Endothelial cell of umbilical vein (primary cell): ENCODE results near the gene SHROOM2. TPM values are rescaled to one million over a fixed set of nuclear protein-coding genes. Genes with fewer than 3 reads are reported as not detected.

ENCODE experiments used
- BruUV-seq: library from RNA; stranded (reverse); fragments of 400-500 nt; replicated peaks from 2 replicates; lab custom pipeline; 2021; lab: Mats Ljungman, UMichigan
- CTCF ChIA-PET: fragments of 300-600, 350-600 bp; sonication (Branson Sonifier 250); formaldehyde crosslinking; loops from one replicate; lab custom pipeline; 2021; ENCODE audit warnings: antibody characterized with exemption, inconsistent platforms; lab: Charles Lee
- POLR2A ChIA-PET: fragments of 300-600, 350-600 bp; sonication (Branson Sonifier 250); formaldehyde crosslinking; loops from one replicate; lab custom pipeline; 2021; ENCODE audit warnings: antibody characterized with exemption, inconsistent platforms; lab: Charles Lee
- DNase-seq: peaks from one replicate; pipeline ENCODE4 v3.0.0-alpha.2; 2011; ENCODE audit warnings: low read depth, low spot score
- FAIRE-seq: peaks from 2 replicates; lab custom pipeline; 2011; peaks lifted over from hg19 to GRCh38; lab: Jason Lieb, UNC
- H2AFZ ChIP-seq: 2 replicates; pipeline ENCODE4 v1.6.0; 2012; ENCODE audit warnings: low read depth, low read length, control low read depth, inconsistent platforms
- H3K27ac ChIP-seq: 2 replicates; pipeline ENCODE4 v1.5.1; 2011; ENCODE audit warnings: low read depth, mild to moderate bottlenecking, control low read depth, low read length, moderate library complexity; ENCODE audit not compliant: insufficient read depth
- H3K27me3 ChIP-seq, 2 experiments: 2 replicates each; pipeline versions ENCODE4 v1.6.0 to v1.6.1; 2011; ENCODE audit warnings: low read length in 2 of 2, mixed read lengths in 1 of 2; ENCODE audit not compliant: control insufficient read depth in 2 of 2, insufficient read depth in 2 of 2
- H3K36me3 ChIP-seq, 2 experiments: 2 replicates in 1 of 2; 3 replicates in 1 of 2; pipeline ENCODE4 v1.5.1; 2011; ENCODE audit warnings: low read length in 2 of 2, mild to moderate bottlenecking in 1 of 2, moderate library complexity in 1 of 2; ENCODE audit not compliant: control insufficient read depth in 2 of 2, insufficient read depth in 2 of 2; ENCODE audit errors: extremely low read depth in 1 of 2
- H3K4me1 ChIP-seq: 3 replicates; pipeline ENCODE4 v1.5.1; 2011; ENCODE audit warnings: mild to moderate bottlenecking, low read length; ENCODE audit not compliant: control insufficient read depth, insufficient read depth; ENCODE audit errors: extremely low read depth
- H3K4me2 ChIP-seq: 2 replicates; pipeline ENCODE4 v1.6.1; 2011; ENCODE audit warnings: low read length, control low read depth, mixed read lengths; ENCODE audit not compliant: insufficient read depth
- H3K4me3 ChIP-seq, 3 experiments: fragments of 200-600 bp in 1 of 3; sonication (generic), shearing (Covaris generic) in 1 of 3; replicated peaks in 1 of 3; 2 replicates each; pipeline ENCODE4 v1.5.1; 2011 to 2016; ENCODE audit warnings: control low read depth in 3 of 3, low read length in 3 of 3, mild to moderate bottlenecking in 2 of 3, inconsistent platforms in 1 of 3, low read depth in 1 of 3, moderate library complexity in 1 of 3; ENCODE audit not compliant: insufficient read depth in 1 of 3
- H3K79me2 ChIP-seq: 2 replicates; pipeline ENCODE4 v1.6.0; 2012; ENCODE audit warnings: low read length, inconsistent platforms; ENCODE audit not compliant: control insufficient read depth, insufficient read depth
- H3K9ac ChIP-seq: replicated peaks from 2 replicates; pipeline ENCODE3; 2011; ENCODE audit warnings: low read length, control low read depth; ENCODE audit not compliant: insufficient read depth; ENCODE audit errors: extremely low read depth
- H3K9me1 ChIP-seq: replicated peaks from 3 replicates; pipeline ENCODE4 v1.6.0; 2011; ENCODE audit warnings: mild to moderate bottlenecking, low read length; ENCODE audit not compliant: control insufficient read depth, insufficient read depth; ENCODE audit errors: extremely low read depth
- H3K9me3 ChIP-seq: replicated peaks from 2 replicates; pipeline ENCODE4 v1.5.1; 2012; ENCODE audit warnings: low read length, inconsistent platforms; ENCODE audit not compliant: control insufficient read depth, insufficient read depth
- H4K20me1 ChIP-seq: replicated peaks from 2 replicates; pipeline ENCODE3; 2011; ENCODE audit warnings: mild to moderate bottlenecking, low read length; ENCODE audit not compliant: control insufficient read depth, insufficient read depth; ENCODE audit errors: extremely low read depth
- CTCF ChIP-seq, 2 donors: IDR thresholded peaks; 1 replicate in 1 of 2; 2 replicates in 1 of 2; pipeline ENCODE4 v1.5.1; 2011; ENCODE audit warnings: low read length in 2 of 2, mild to moderate bottlenecking in 2 of 2, moderate library complexity in 2 of 2, control low read depth in 1 of 2, inconsistent platforms in 1 of 2, low read depth in 1 of 2; ENCODE audit not compliant: insufficient read depth in 1 of 2; ENCODE audit errors: extremely low read depth in 1 of 2
- FOS ChIP-seq: IDR thresholded peaks from 2 replicates; pipeline ENCODE4 v1.6.1; 2011; ENCODE audit warnings: mild to moderate bottlenecking, low read length, moderate library complexity, borderline replicate concordance; ENCODE audit not compliant: insufficient read depth
- GATA2 ChIP-seq: IDR thresholded peaks from 2 replicates; pipeline ENCODE4 v1.7.0; 2011; ENCODE audit warnings: low read depth, mild to moderate bottlenecking, moderate library complexity, mixed read lengths, low read length; ENCODE audit not compliant: insufficient read length, insufficient read depth
- JUN ChIP-seq: IDR thresholded peaks from 2 replicates; pipeline ENCODE4 v1.6.1; 2011; ENCODE audit warnings: borderline replicate concordance, low read depth; ENCODE audit not compliant: insufficient read length, insufficient read depth
- dilution Hi-C: fragments of 300-500 bp; cut with MboI; formaldehyde crosslinking; loops from one replicate; pipeline ENCODE4 v1.15.0; 2019; ENCODE audit warnings: low sequenced_read_pairs; ENCODE audit not compliant: extremely low pct_ligation_motif_present
- intact Hi-C: fragments of 100-400 bp; cut with micrococcal nuclease; formaldehyde crosslinking; loops from one replicate; pipeline ENCODE4 v1.10.0; 2022
- polyA plus RNA-seq, 4 experiments: library from polyadenylated mRNA; depleted of rRNA in 3 of 4; stranded (reverse) in 3 of 4; unstranded in 1 of 4; fragments of >200 nt; gene quantifications; 2 replicates each; pipeline versions ENCODE4 v1.2.1 to v1.2.3, GENCODE V29; 2011 to 2012; ENCODE audit warnings: missing spikeins in 1 of 4
- total RNA-seq: library from RNA; stranded (reverse); gene quantifications from 2 replicates; pipeline ENCODE4 v1.2.3, GENCODE V29; 2021

Gene SHROOM2
- total and polyA plus RNA-seq, 2 donors (not counting 3 experiments of a cell fraction or from before 2014, with no cell fraction given), result 3.7 to 11.8 TPM

- Histone ChIP-seq H3K27me3 (no peaks in the 10 kb centered on the region), H3K27ac (peak overlapping the region; percentile 69), H3K4me3 (no peak overlapping the region), H3K79me2 (no peaks in the 10 kb centered on the region), H3K9me3 (no peaks in the 10 kb centered on the region), H4K20me1 (no peaks in the 10 kb centered on the region), H3K4me2 (peak overlapping the region; percentile 62), H3K9me1 (no peaks in the 10 kb centered on the region), H3K4me1 (peaks cover 23% of the 10 kb centered on the region), H3K36me3 (no peaks in the 10 kb centered on the region), H2AFZ (no peak overlapping the region), H3K9ac (peak overlapping the region; percentile 55)
- peak; percentile 84 for FAIRE-seq
- TF ChIP-seq CTCF (IDR thresholded peaks at IDR 0.05; ENCODE audit: extremely low read depth in 1 of 2, insufficient read depth in 1 of 2, low read depth in 1 of 2, low read length in 2 of 2), result no peak
- TF ChIP-seq FOS, result peak; percentile 49
- TF ChIP-seq JUN, result peak; percentile 57
- peak; percentile 37 for TF ChIP-seq GATA2
- ChIA-PET POLR2A (interaction anchor here (0.6 kb wide), 1 partner anchor 439 kb away, joined by 3 read pairs; no protein-coding TSS in a partner anchor), CTCF (interaction anchor here (0.7 to 1.0 kb wide), 2 partner anchors 17 to 63 kb away, joined by 3 to 11 read pairs; no protein-coding TSS in a partner anchor)
- dilution Hi-C loops (no loop called here), intact Hi-C loops (loop anchor here (1.0 to 5.0 kb wide), 3 partner anchors 10 to 159 kb away; no protein-coding TSS in a partner anchor)
- DNase-seq, result peak; percentile 60
- BruUV-seq, result no TSS peak
These were observed 79.7 kb downstream of the SHROOM2 start for GRCh38 chrX:9865804-9866472.
